Right lobe of liver (tissue), 4 donors: Measurements from ENCODE around the gene PRG2.

Experiments
- CTCF ChIP-seq, 4 donors: fragments of 200-600 bp in 3 of 4; fragments of 450-650 bp in 1 of 4; IDR thresholded peaks; one replicate each; pipeline versions ENCODE4 v1.5.1 to v1.8.0; 2016 to 2022; ENCODE audit warnings: antibody characterized with exemption in 4 of 4, mild to moderate bottlenecking in 2 of 4
- POLR2A ChIP-seq: fragments of 450-650 bp; IDR thresholded peaks from one replicate; pipeline ENCODE4 v1.6.1; 2017; ENCODE audit warnings: antibody characterized with exemption, mild to moderate bottlenecking
- donor health status: DM: no; HTN: no; CAD: no.
- donor health status: DM: no; HTN: no; CAD: no.
- donor health status: DM: no; HTN: yes; CAD: no.

- no peak for TF ChIP-seq POLR2A
- no peak for TF ChIP-seq CTCF (IDR thresholded peaks at IDR 0.05)
Observed at GRCh38 chr11:57408771-57409170, 18.3 kb upstream of the PRG2 start.
